Epithelial cell of proximal tubule (primary cell): ENCODE data around the gene FAM3A. TPM values are rescaled to one million over a fixed set of nuclear protein-coding genes. Genes with fewer than 3 reads are reported as not detected.

ENCODE experiments used
- DNase-seq: peaks from one replicate; pipeline ENCODE4 v3.0.0-alpha.2; 2011; ENCODE audit warnings: low read depth
- H3K4me3 ChIP-seq: 2 replicates; pipeline ENCODE4 v1.5.1; 2011; ENCODE audit warnings: low read depth, mild to moderate bottlenecking, low read length
- CTCF ChIP-seq: conservative IDR thresholded peaks from 2 replicates; pipeline ENCODE4 v1.5.1; 2012; ENCODE audit warnings: low read depth, mild to moderate bottlenecking, low read length
- total RNA-seq: library from RNA; depleted of rRNA; stranded (reverse); fragments of >200 nt; gene quantifications from 2 replicates; pipeline ENCODE4 v1.2.3, GENCODE V29; 2015

Gene FAM3A
- total RNA-seq, 1 donor from 2014 or later, result 24.8 TPM

- no peak overlapping the region for H3K4me3 ChIP-seq
- TF ChIP-seq CTCF, result no peak
- no peak for DNase-seq
Measured at GRCh38 chrX:154471839-154472684, 44.0 kb downstream of the FAM3A start.

GRCh38 chrX:154470914-154471568, 45.0 kb downstream of the FAM3A start:
- DNase-seq, result no peak
- no peak overlapping the region for H3K4me3 ChIP-seq
- no peak for TF ChIP-seq CTCF

DNA sequence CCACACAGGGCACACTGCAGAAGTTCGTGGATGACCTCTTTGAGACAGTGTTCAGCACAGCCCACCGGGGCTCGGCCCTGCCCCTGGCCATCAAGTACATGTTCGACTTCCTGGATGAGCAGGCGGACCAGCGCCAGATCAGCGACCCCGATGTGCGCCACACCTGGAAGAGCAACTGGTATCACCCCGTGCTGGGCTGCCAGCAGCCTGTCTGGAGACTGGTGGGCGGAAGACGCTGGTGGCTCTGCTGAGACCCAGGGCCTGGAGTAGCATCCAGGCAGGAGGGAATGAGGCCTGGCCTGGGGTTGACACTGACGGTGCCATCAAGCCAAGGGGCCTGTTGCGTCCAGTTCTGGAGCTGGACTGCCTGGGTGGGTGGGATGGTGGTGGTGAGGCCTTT, 45.6 kb downstream of the FAM3A start:
- H3K4me3 ChIP-seq, result no peak overlapping the region
- no peak for DNase-seq
- TF ChIP-seq CTCF, result no peak

- TF ChIP-seq CTCF, result no peak
- no peak for DNase-seq
- H3K4me3 ChIP-seq, result no peak overlapping the region
Measured at GRCh38 chrX:154469880-154470279, 46.2 kb downstream of the FAM3A start.

DNA sequence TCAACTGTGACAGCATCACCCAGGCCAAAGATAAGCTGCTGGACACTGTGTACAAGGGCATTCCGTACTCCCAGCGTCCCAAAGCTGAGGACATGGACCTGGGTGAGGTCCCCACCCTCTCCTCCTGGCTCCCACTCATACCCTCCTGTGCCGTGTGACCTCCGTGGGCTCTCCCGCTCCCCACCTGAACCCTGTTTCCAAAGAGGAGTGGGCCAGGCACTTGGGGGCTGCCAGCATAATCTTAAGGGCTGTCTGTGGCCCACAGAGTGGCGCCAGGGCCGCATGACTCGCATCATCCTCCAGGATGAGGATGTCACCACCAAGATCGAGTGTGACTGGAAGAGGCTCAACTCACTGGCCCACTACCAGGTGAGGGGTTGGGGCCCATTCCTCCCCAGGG, 46.9 kb downstream of the FAM3A start:
- H3K4me3 ChIP-seq, result no peak overlapping the region
- no peak for TF ChIP-seq CTCF
- DNase-seq, result no peak

DNA sequence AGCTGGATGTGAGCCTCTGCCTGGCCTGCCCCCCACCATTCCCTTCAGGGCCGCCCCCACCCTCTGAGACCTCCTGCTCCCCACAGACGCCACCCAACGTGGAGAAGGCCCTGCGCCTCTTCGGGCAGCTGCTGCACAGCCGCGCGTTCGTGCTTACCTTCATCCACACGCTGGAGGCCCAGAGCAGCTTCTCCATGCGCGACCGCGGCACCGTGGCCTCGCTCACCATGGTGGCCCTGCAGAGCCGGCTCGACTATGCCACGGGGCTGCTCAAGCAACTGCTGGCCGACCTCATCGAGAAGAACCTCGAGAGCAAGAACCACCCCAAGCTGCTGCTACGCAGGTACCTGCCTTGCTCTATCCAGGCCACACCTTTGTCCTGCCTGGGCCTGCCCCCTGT, 47.8 kb downstream of the FAM3A start:
- no peak overlapping the region for H3K4me3 ChIP-seq
- DNase-seq, result no peak
- TF ChIP-seq CTCF, result no peak

DNA sequence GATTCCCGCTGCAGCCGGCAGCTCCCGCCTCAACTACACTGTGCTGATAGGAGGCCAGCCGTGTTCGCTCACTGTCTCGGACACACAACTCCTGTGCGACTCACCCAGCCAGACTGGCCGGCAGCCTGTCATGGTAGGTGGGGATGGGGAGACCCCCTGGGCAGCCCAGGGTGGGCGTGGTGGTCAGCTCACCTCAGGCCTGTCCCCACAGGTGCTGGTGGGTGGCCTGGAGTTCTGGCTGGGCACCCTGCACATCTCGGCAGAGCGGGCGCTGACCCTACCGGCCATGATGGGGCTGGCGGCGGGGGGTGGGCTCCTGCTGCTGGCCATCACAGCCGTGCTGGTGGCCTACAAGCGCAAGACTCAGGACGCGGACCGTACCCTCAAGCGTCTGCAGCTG, 48.5 kb downstream of the FAM3A start:
- H3K4me3 ChIP-seq, result no peak overlapping the region
- no peak for DNase-seq
- no peak for TF ChIP-seq CTCF
